HepG2 (cell line): ENCODE results near the gene GALP. TPM values are rescaled to one million over a fixed set of nuclear protein-coding genes. Genes with fewer than 3 reads are reported as not detected.

ENCODE experiments used
- ATAC-seq: fragments of 200-7000 bp; cut with Tn5 transposase; 3 replicates; pipeline ENCODE4 v1.9.1; 2020; ENCODE audit warnings: mild to moderate bottlenecking, moderate library complexity
- BruUV-seq: library from RNA; stranded (reverse); fragments of 400-500 nt; replicated peaks from 2 replicates; lab custom pipeline; 2021; lab: Mats Ljungman, UMichigan
- CTCF ChIA-PET: fragments of 300-600 bp; formaldehyde crosslinking; extraction: SDS; loops from one replicate; lab custom pipeline; 2021; ENCODE audit warnings: low total read pairs, inconsistent platforms, low intra/inter-chr PET ratio; lab: Yijun Ruan, JAX
- POLR2A ChIA-PET: fragments of 350-600 bp; sonication (Branson Sonifier 250); formaldehyde crosslinking; loops from one replicate; lab custom pipeline; 2020; ENCODE audit warnings: antibody characterized with exemption, inconsistent platforms; lab: Yijun Ruan, JAX
- DNase-seq: peaks from one replicate; pipeline ENCODE4 v3.0.0-alpha.2; 2015; ENCODE audit warnings: low spot score
- FAIRE-seq: peaks from 3 replicates; lab custom pipeline; 2011; peaks lifted over from hg19 to GRCh38; lab: Jason Lieb, UNC
- H2AFZ ChIP-seq: one replicate; pipeline ENCODE4 v1.6.1; 2011; ENCODE audit warnings: low read length, inconsistent platforms
- H3K27ac ChIP-seq: fragments of 300-600 bp; 3 replicates; pipeline ENCODE4 v1.8.0; 2011; ENCODE audit warnings: mixed run types, mild to moderate bottlenecking, mixed read lengths, low read length, inconsistent platforms; ENCODE audit not compliant: insufficient read depth; ENCODE audit errors: extremely low read length
- H3K27me3 ChIP-seq, 2 experiments: fragments of 200-600 bp in 1 of 2; 2 replicates in 1 of 2; 3 replicates in 1 of 2; pipeline versions ENCODE4 v1.6.0 to v1.8.0; 2011; ENCODE audit warnings: low read length in 2 of 2, mild to moderate bottlenecking in 2 of 2, moderate library complexity in 2 of 2, inconsistent platforms in 1 of 2; ENCODE audit not compliant: insufficient read depth in 2 of 2, control insufficient read depth in 1 of 2
- H3K36me3 ChIP-seq, 2 experiments: fragments of 200-600 bp in 1 of 2; replicated peaks in 1 of 2; 2 replicates in 1 of 2; 3 replicates in 1 of 2; pipeline versions ENCODE4 v1.5.1 to v1.8.0; 2011; ENCODE audit warnings: low read length in 2 of 2, inconsistent platforms in 1 of 2; ENCODE audit not compliant: insufficient read depth in 2 of 2, control insufficient read depth in 1 of 2
- H3K4me1 ChIP-seq: 2 replicates; pipeline ENCODE4 v1.5.1; 2012; ENCODE audit warnings: low read length, inconsistent platforms; ENCODE audit not compliant: insufficient read depth
- H3K4me2 ChIP-seq: 2 replicates; pipeline ENCODE4 v1.6.0; 2011; ENCODE audit warnings: low read depth, low read length, inconsistent platforms
- H3K4me3 ChIP-seq, 3 experiments: fragments of 200-600 bp in 1 of 3; sonication (generic), shearing (Covaris generic) in 1 of 3; replicated peaks in 1 of 3; 2 replicates each; pipeline ENCODE4 v1.5.1; 2011 to 2016; ENCODE audit warnings: low read length in 3 of 3, inconsistent platforms in 2 of 3, low read depth in 2 of 3, mild to moderate bottlenecking in 2 of 3, control low read depth in 1 of 3, mixed read lengths in 1 of 3; ENCODE audit not compliant: insufficient read depth in 1 of 3
- H3K79me2 ChIP-seq: one replicate; pipeline ENCODE4 v1.6.1; 2011; ENCODE audit warnings: low read length, inconsistent platforms; ENCODE audit not compliant: insufficient read depth
- H3K9ac ChIP-seq: 2 replicates; pipeline ENCODE4 v1.6.0; 2011; ENCODE audit warnings: mild to moderate bottlenecking, low read depth, low read length, inconsistent platforms; ENCODE audit not compliant: insufficient read depth
- H3K9me3 ChIP-seq: 2 replicates; pipeline ENCODE4 v1.5.1; 2012; ENCODE audit warnings: mild to moderate bottlenecking, low read length
- H4K20me1 ChIP-seq: 2 replicates; pipeline ENCODE4 v1.6.0; 2011; ENCODE audit warnings: inconsistent platforms, mild to moderate bottlenecking, low read length, moderate library complexity; ENCODE audit not compliant: insufficient read depth
- AGO2 ChIP-seq: fragments of 200-400 bp; formaldehyde crosslinking; optimal IDR thresholded peaks from 2 replicates; pipeline ENCODE3; 2017; ENCODE audit warnings: mild to moderate bottlenecking, low read depth, low read length, moderate library complexity
- NFKBIZ ChIP-seq: IDR thresholded peaks from 2 replicates; pipeline ENCODE4 v1.6.1; 2018; ENCODE audit warnings: missing genetic modification reagents, missing compliant biosample characterization
- RBM22 ChIP-seq: fragments of 200-400 bp; formaldehyde crosslinking; optimal IDR thresholded peaks from 2 replicates; pipeline ENCODE3; 2017; ENCODE audit warnings: mild to moderate bottlenecking, low read length, moderate library complexity
- SIX1 ChIP-seq: sonication (generic); formaldehyde crosslinking; IDR thresholded peaks from 2 replicates; pipeline ENCODE4 v1.4.0; 2020; ENCODE audit warnings: missing genetic modification reagents, borderline replicate concordance
- ZBTB14 ChIP-seq: sonication (generic); formaldehyde crosslinking; IDR thresholded peaks from 2 replicates; pipeline ENCODE4 v1.4.0; 2020; ENCODE audit warnings: missing genetic modification reagents
- ZFP90 ChIP-seq: sonication (generic); formaldehyde crosslinking; IDR thresholded peaks from 2 replicates; pipeline ENCODE4 v1.8.0; 2022; ENCODE audit warnings: missing genetic modification reagents, mild to moderate bottlenecking, inconsistent platforms, borderline replicate concordance
- ZGPAT ChIP-seq: IDR thresholded peaks from 2 replicates; pipeline ENCODE4 v1.6.1; 2016; ENCODE audit warnings: mild to moderate bottlenecking
- WGBS: methylation state at CpG from one replicate; pipeline ENCODE4 v1.1.6; 2017; ENCODE audit warnings: low lambda C conversion rate; 5-methylcytosine and 5-hydroxymethylcytosine counted together
- in situ Hi-C: cut with HindIII; loops from 2 replicates; pipeline ENCODE4 v1.10.0; 2017; ENCODE audit warnings: low pct_unique_long_range_greater_than_20kb; ENCODE audit not compliant: extremely low pct_ligation_motif_present
- intact Hi-C: fragments of 100-400 bp; cut with micrococcal nuclease; formaldehyde crosslinking; loops from one replicate; pipeline ENCODE4 v1.10.0; 2022; ENCODE audit not compliant: unreplicated experiment
- polyA plus RNA-seq, 8 experiments: library from polyadenylated mRNA; depleted of rRNA in 3 of 8; stranded (reverse) in 7 of 8; unstranded in 1 of 8; fragments of >200 nt; fragmentation: Illumina TruSeq in 4 of 8; extraction: Trizol in 4 of 8; gene quantifications; 2 replicates each; pipeline versions ENCODE4 v1.2.1 to v1.2.3, GENCODE V29; 2011 to 2016; ENCODE audit warnings: low read depth in 4 of 8, missing spikeins in 1 of 8, mixed read lengths in 1 of 8; ENCODE audit not compliant: insufficient read depth in 1 of 8
- total RNA-seq, 5 experiments: library from RNA; depleted of rRNA; stranded (reverse); fragments of >200 nt; fragmentation: Illumina TruSeq; extraction: Trizol; gene quantifications; 2 replicates each; pipeline ENCODE4 v1.2.3, GENCODE V29; 2016; ENCODE audit warnings: low read depth in 1 of 5

The GALP gene
- total and polyA plus RNA-seq, 2 of the 13 experiments (the other 11 are each of a cell fraction or from before 2014, with no cell fraction given): not detected

GRCh38 chr19:56156768-56157167, 19.0 kb upstream of the GALP start:
- intact Hi-C loops: no loop called here
- H3K4me3 ChIP-seq: no peak overlapping the region
- peaks cover 20 to 62% of the 10 kb centered on the region in 2 experiments for H3K36me3 ChIP-seq
- 92% methylated on average over 2 of the region's 11 CpGs for WGBS
- H3K9ac ChIP-seq: no peak overlapping the region
- TF ChIP-seq AGO2 (peak; percentile 93), RBM22 (peak; percentile 77), NFKBIZ (no peak), ZFP90 (CRISPR knock-in tag) (no peak), SIX1 (no peak), ZGPAT (CRISPR knock-in tag) (no peak), ZBTB14 (no peak)
- BruUV-seq: no TSS peak
- H3K9me3 ChIP-seq: no peaks in the 10 kb centered on the region
- H2AFZ ChIP-seq: no peak overlapping the region
- H3K27me3 ChIP-seq: no peaks in the 10 kb centered on the region
- FAIRE-seq: no peak
- H3K79me2 ChIP-seq: peaks cover 17% of the 10 kb centered on the region
- peaks cover 28% of the 10 kb centered on the region for H3K4me1 ChIP-seq
- CTCF ChIA-PET: no interaction called here
- in situ Hi-C loops: no loop called here
- no peak for ATAC-seq
- no peak overlapping the region for H3K27ac ChIP-seq
- peaks cover 15% of the 10 kb centered on the region; the same call in 1 of the 2 replicates for H4K20me1 ChIP-seq
- POLR2A ChIA-PET: interaction anchor here (2.2 kb wide), 1 partner anchor 15 kb away, joined by 19 read pairs; the partner anchor contains the start of gene ZNF444
- H3K4me2 ChIP-seq: no peak overlapping the region
- no peak for DNase-seq
